ENCODE results near the gene TMEM178B.

DNA sequence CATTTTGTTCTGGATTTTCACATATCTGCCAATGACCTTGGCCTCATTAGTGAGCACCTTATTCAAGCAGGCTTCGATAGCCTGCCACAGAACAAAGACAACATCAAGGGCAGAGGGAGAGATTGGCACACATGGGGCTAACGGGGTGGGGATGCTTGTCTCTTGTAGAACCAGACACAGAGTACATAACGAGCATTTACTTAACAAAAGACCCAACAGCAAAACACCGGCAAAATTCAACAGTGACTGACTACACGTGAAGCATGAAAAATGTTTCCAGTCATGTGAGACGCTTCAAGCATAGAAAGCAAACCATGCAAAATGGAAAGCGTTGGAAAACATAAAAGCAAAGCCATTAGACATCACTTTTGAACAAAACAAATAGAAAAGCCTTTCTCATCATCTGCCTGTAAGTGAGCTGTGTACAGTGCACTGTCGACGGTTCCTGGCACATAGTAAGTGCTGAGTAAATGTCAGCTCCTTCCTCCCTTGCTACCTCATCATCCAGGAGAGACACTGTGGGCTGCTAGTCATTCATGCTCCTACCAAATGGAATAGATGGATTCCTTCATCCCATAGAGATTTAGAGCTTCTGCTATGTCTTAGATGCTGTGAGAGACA, 342.9 kb downstream of the TMEM178B start:
- TF ChIP-seq, protein P1, sequence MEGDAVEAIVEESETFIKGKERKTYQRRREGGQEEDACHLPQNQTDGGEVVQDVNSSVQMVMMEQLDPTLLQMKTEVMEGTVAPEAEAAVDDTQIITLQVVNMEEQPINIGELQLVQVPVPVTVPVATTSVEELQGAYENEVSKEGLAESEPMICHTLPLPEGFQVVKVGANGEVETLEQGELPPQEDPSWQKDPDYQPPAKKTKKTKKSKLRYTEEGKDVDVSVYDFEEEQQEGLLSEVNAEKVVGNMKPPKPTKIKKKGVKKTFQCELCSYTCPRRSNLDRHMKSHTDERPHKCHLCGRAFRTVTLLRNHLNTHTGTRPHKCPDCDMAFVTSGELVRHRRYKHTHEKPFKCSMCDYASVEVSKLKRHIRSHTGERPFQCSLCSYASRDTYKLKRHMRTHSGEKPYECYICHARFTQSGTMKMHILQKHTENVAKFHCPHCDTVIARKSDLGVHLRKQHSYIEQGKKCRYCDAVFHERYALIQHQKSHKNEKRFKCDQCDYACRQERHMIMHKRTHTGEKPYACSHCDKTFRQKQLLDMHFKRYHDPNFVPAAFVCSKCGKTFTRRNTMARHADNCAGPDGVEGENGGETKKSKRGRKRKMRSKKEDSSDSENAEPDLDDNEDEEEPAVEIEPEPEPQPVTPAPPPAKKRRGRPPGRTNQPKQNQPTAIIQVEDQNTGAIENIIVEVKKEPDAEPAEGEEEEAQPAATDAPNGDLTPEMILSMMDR (IDR thresholded peaks at IDR 0.05 in 2 of 3, conservative IDR thresholded peaks at IDR 0.05 in 1 of 3; ENCODE audit: control insufficient read depth in 2 of 3, extremely low read depth in 1 of 3, insufficient read depth in 1 of 3, low read depth in 3 of 3, low read length in 3 of 3) = no peak
- TF ChIP-seq, protein P2, sequence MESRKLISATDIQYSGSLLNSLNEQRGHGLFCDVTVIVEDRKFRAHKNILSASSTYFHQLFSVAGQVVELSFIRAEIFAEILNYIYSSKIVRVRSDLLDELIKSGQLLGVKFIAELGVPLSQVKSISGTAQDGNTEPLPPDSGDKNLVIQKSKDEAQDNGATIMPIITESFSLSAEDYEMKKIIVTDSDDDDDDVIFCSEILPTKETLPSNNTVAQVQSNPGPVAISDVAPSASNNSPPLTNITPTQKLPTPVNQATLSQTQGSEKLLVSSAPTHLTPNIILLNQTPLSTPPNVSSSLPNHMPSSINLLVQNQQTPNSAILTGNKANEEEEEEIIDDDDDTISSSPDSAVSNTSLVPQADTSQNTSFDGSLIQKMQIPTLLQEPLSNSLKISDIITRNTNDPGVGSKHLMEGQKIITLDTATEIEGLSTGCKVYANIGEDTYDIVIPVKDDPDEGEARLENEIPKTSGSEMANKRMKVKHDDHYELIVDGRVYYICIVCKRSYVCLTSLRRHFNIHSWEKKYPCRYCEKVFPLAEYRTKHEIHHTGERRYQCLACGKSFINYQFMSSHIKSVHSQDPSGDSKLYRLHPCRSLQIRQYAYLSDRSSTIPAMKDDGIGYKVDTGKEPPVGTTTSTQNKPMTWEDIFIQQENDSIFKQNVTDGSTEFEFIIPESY (IDR thresholded peaks at IDR 0.05) = no peak
- TF ChIP-seq MYC (IDR thresholded peaks at IDR 0.05; ENCODE audit: insufficient read depth, insufficient read length, insufficient replicate concordance, low read length, severe bottlenecking) = no peak
- no peak for TF ChIP-seq NR2C2 (IDR thresholded peaks at IDR 0.05; ENCODE audit: borderline replicate concordance, control insufficient read depth, insufficient read length, low read depth)
- TF ChIP-seq, protein P3, sequence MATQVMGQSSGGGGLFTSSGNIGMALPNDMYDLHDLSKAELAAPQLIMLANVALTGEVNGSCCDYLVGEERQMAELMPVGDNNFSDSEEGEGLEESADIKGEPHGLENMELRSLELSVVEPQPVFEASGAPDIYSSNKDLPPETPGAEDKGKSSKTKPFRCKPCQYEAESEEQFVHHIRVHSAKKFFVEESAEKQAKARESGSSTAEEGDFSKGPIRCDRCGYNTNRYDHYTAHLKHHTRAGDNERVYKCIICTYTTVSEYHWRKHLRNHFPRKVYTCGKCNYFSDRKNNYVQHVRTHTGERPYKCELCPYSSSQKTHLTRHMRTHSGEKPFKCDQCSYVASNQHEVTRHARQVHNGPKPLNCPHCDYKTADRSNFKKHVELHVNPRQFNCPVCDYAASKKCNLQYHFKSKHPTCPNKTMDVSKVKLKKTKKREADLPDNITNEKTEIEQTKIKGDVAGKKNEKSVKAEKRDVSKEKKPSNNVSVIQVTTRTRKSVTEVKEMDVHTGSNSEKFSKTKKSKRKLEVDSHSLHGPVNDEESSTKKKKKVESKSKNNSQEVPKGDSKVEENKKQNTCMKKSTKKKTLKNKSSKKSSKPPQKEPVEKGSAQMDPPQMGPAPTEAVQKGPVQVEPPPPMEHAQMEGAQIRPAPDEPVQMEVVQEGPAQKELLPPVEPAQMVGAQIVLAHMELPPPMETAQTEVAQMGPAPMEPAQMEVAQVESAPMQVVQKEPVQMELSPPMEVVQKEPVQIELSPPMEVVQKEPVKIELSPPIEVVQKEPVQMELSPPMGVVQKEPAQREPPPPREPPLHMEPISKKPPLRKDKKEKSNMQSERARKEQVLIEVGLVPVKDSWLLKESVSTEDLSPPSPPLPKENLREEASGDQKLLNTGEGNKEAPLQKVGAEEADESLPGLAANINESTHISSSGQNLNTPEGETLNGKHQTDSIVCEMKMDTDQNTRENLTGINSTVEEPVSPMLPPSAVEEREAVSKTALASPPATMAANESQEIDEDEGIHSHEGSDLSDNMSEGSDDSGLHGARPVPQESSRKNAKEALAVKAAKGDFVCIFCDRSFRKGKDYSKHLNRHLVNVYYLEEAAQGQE (IDR thresholded peaks at IDR 0.05; ENCODE audit: low read depth, low read length) = no peak
- TF ChIP-seq, protein P4, sequence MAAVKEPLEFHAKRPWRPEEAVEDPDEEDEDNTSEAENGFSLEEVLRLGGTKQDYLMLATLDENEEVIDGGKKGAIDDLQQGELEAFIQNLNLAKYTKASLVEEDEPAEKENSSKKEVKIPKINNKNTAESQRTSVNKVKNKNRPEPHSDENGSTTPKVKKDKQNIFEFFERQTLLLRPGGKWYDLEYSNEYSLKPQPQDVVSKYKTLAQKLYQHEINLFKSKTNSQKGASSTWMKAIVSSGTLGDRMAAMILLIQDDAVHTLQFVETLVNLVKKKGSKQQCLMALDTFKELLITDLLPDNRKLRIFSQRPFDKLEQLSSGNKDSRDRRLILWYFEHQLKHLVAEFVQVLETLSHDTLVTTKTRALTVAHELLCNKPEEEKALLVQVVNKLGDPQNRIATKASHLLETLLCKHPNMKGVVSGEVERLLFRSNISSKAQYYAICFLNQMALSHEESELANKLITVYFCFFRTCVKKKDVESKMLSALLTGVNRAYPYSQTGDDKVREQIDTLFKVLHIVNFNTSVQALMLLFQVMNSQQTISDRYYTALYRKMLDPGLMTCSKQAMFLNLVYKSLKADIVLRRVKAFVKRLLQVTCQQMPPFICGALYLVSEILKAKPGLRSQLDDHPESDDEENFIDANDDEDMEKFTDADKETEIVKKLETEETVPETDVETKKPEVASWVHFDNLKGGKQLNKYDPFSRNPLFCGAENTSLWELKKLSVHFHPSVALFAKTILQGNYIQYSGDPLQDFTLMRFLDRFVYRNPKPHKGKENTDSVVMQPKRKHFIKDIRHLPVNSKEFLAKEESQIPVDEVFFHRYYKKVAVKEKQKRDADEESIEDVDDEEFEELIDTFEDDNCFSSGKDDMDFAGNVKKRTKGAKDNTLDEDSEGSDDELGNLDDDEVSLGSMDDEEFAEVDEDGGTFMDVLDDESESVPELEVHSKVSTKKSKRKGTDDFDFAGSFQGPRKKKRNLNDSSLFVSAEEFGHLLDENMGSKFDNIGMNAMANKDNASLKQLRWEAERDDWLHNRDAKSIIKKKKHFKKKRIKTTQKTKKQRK (IDR thresholded peaks at IDR 0.05; ENCODE audit: low read depth, low read length) = no peak
- TF ChIP-seq ESRRA (IDR thresholded peaks at IDR 0.05; ENCODE audit: low read length) = no peak
- TF ChIP-seq SREBF2 (IDR thresholded peaks at IDR 0.05; ENCODE audit: low read length) = no peak
- TF ChIP-seq SMAD1 (IDR thresholded peaks at IDR 0.05; ENCODE audit: low read depth, partially characterized antibody) = no peak
- TF ChIP-seq EP300 (IDR thresholded peaks at IDR 0.05; ENCODE audit: borderline replicate concordance in 1 of 2, control insufficient read depth in 1 of 2, low read depth in 2 of 2, low read length in 2 of 2) = no peak

Measured in GM12878 (cell line).